GM19324 (cell line): ENCODE data around the gene KRT86.

Experiments used
- ATAC-seq: cut with Tn5 transposase; IDR thresholded peaks from one replicate; pipeline ENCODE4 v1.9.1; 2021; ENCODE audit warnings: mild to moderate bottlenecking, moderate library complexity; ENCODE audit not compliant: unreplicated experiment, low FRiP score

KRT86 gene

DNA sequence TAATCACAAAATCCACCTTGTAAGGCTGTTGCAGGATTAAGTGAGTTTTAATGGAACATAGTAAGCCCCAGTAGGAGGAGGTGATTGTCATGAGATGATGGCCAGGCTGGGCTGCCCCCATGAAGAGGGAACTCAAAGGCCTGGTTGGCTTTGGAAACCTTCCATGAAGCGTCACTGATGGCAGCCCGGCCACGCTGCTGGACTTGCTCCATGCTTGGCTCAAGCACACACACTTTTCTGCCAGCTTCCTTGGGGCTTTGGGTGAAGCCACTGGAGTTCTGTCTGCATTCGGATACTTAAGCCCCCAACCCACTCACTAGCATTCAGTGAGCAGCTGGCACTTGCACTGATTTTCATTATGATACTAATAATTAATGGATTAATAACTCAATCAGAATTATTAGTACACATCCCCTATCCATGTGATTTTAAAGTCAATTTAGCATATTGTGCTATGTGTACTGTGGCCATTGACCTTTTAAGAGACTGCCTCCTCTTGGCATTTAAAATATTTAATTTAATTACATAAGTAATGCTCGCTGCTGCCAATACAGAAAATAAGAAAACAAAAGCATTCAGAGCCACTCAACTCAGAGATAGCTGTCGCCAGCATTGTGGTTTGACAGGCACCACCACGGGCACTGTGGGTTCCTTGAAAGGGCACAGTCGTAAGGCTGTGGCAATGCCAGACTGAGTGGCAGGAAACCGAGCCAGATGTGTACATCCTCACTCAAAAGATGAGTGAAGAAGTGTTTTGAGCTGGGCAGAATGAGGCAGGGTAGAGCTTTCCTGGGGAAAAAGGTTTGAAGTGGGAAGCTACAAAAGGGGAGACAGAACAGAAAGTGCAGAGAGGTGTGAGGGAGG is 77.0 kb downstream of the KRT86 start:
- ATAC-seq: no peak

GRCh38 chr12:52352951-52353350 is 78.5 kb downstream of the KRT86 start:
- ATAC-seq: no peak

- no peak for ATAC-seq
These were observed 79.3 kb downstream of the KRT86 start for GRCh38 chr12:52353766-52354165.

- no peak for ATAC-seq
These were observed 79.8 kb downstream of the KRT86 start for GRCh38 chr12:52354200-52354599.

DNA sequence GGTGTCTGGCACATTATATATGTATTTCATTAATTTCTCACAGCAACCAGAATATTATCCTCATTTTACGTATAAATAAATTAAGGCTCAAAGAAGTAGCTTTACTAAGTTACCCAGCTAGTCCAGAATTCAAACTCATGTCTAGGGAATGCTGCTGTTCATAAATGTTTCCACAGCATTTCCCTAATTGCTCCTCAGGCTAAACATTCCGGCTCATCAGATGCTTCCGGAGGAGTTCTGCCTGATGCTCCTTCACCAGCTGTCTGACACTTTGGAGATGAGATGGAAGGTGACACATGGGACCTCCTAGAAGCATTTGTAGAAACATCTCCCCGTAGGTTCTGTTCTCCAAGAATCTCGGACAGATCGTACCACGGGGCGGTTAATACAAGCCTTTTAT is 80.7 kb downstream of the KRT86 start:
- no peak for ATAC-seq

GRCh38 chr12:52356031-52356761 is 81.8 kb downstream of the KRT86 start:
- ATAC-seq: no peak

- no peak for ATAC-seq
These were observed 82.5 kb downstream of the KRT86 start for GRCh38 chr12:52356762-52357580.
